Stimulated activated CD8-positive, alpha-beta memory T cell treated with anti-CD3 and anti-CD28 coated beads, Interleukin-7, amount 100 ng/mL, for 4 hours (primary cell): ENCODE results near the gene RNASEH2B.

Experiments
- DNase-seq, 2 donors: peaks; one replicate each; pipeline ENCODE4 v3.0.0-alpha.2; 2020; ENCODE audit warnings: low read depth in 2 of 2

The RNASEH2B gene

GRCh38 chr13:50907781-50908180 lies 1.8 kb upstream of the RNASEH2B start:
- no peak for DNase-seq

GRCh38 chr13:50908371-50908770 lies 1.2 kb upstream of the RNASEH2B start:
- no peak for DNase-seq

- DNase-seq = no peak
These were observed 854 bp downstream of the RNASEH2B start for GRCh38 chr13:50910485-50910805.

GRCh38 chr13:50911081-50911631 lies 1.6 kb downstream of the RNASEH2B start:
- no peak for DNase-seq

- peak; percentile 79 to 93 for DNase-seq
These were observed 2.6 kb downstream of the RNASEH2B start for GRCh38 chr13:50911937-50912795.

- no peak for DNase-seq
These were observed 3.3 kb downstream of the RNASEH2B start for GRCh38 chr13:50912851-50913250.

- no peak for DNase-seq
These were observed 4.6 kb downstream of the RNASEH2B start for GRCh38 chr13:50914176-50914700.

- DNase-seq = no peak
These were observed 5.3 kb downstream of the RNASEH2B start for GRCh38 chr13:50914848-50915247.

GRCh38 chr13:50915565-50915964 lies 6.0 kb downstream of the RNASEH2B start:
- DNase-seq = no peak

GRCh38 chr13:50916701-50917184 lies 7.2 kb downstream of the RNASEH2B start:
- no peak for DNase-seq

- no peak for DNase-seq
These were observed 8.0 kb downstream of the RNASEH2B start for GRCh38 chr13:50917572-50917971.

- DNase-seq = no peak
These were observed 9.0 kb downstream of the RNASEH2B start for GRCh38 chr13:50918567-50918966.

- DNase-seq = no peak
These were observed 9.7 kb downstream of the RNASEH2B start for GRCh38 chr13:50919277-50919676.

GRCh38 chr13:50921706-50922105 lies 12.1 kb downstream of the RNASEH2B start:
- no peak for DNase-seq

GRCh38 chr13:50923272-50923671 lies 13.7 kb downstream of the RNASEH2B start:
- DNase-seq = no peak

GRCh38 chr13:50924025-50924424 lies 14.4 kb downstream of the RNASEH2B start:
- no peak for DNase-seq

- no peak for DNase-seq
These were observed 18.1 kb downstream of the RNASEH2B start for GRCh38 chr13:50927701-50928100.

GRCh38 chr13:50928102-50928501 lies 18.5 kb downstream of the RNASEH2B start:
- DNase-seq = no peak

GRCh38 chr13:50928659-50929462 lies 19.3 kb downstream of the RNASEH2B start:
- no peak for DNase-seq

GRCh38 chr13:50932091-50932490 lies 22.5 kb downstream of the RNASEH2B start:
- DNase-seq = no peak

- DNase-seq = no peak
These were observed 25.3 kb downstream of the RNASEH2B start for GRCh38 chr13:50934735-50935435.

- no peak for DNase-seq
These were observed 27.1 kb downstream of the RNASEH2B start for GRCh38 chr13:50936679-50937078.
